HEK293 (cell line): ENCODE results near the gene BACE1.

Experiments
- CTCF ChIA-PET: fragments of 350-600 bp; formaldehyde crosslinking; extraction: SDS; loops from one replicate; lab custom pipeline; 2021; ENCODE audit warnings: antibody characterized with exemption; lab: Yijun Ruan, JAX
- POLR2A ChIA-PET: fragments of 300-600 bp; formaldehyde crosslinking; extraction: SDS; loops from one replicate; lab custom pipeline; 2020; ENCODE audit warnings: antibody characterized with exemption, inconsistent platforms; lab: Yijun Ruan, JAX
- H3K27ac ChIP-seq: fragments of 200-500 bp; sonication (Bioruptor generic); 2 replicates; pipeline ENCODE4 v1.5.1; 2014; ENCODE audit warnings: low read depth, low read length, control low read depth, inconsistent platforms; ENCODE audit errors: extremely low read depth
- H3K36me3 ChIP-seq, 2 experiments: fragments of 200-500 bp in 1 of 2; sonication (Bioruptor generic) in 1 of 2; 1 replicate in 1 of 2; 2 replicates in 1 of 2; pipeline ENCODE4 v1.5.1; 2014 to 2017; ENCODE audit warnings: inconsistent platforms in 2 of 2, low read length in 2 of 2; ENCODE audit not compliant: control insufficient read depth in 2 of 2, insufficient read depth in 1 of 2
- H3K4me1 ChIP-seq: fragments of 200-500 bp; sonication (Bioruptor generic); 2 replicates; pipeline ENCODE4 v1.5.1; 2014; ENCODE audit warnings: mild to moderate bottlenecking, low read length, inconsistent platforms; ENCODE audit not compliant: control insufficient read depth, insufficient read depth
- H3K4me3 ChIP-seq: 2 replicates; pipeline ENCODE4 v1.5.1; 2011; ENCODE audit warnings: low read depth, mild to moderate bottlenecking, control low read depth, low read length, moderate library complexity
- H3K9me3 ChIP-seq: fragments of 200-500 bp; sonication (Bioruptor generic); 2 replicates; pipeline ENCODE4 v1.5.1; 2014; ENCODE audit warnings: low read depth, low read length, inconsistent platforms; ENCODE audit not compliant: control insufficient read depth, insufficient read depth
- GLI4 ChIP-seq: fragments of 450-650 bp; formaldehyde crosslinking; IDR thresholded peaks from 2 replicates; pipeline ENCODE4 v1.5.1; 2016; ENCODE audit warnings: missing biosample characterization, missing genetic modification characterization
- HIC1 ChIP-seq: fragments of 450-650 bp; formaldehyde crosslinking; IDR thresholded peaks from 2 replicates; pipeline ENCODE4 v1.5.1; 2016; ENCODE audit warnings: missing biosample characterization, missing genetic modification characterization
- IKZF3 ChIP-seq: fragments of 450-650 bp; IDR thresholded peaks from 2 replicates; pipeline ENCODE4 v1.5.0; 2018; ENCODE audit warnings: missing biosample characterization, mild to moderate bottlenecking, missing genetic modification characterization, moderate library complexity
- KLF9 ChIP-seq: fragments of 450-650 bp; formaldehyde crosslinking; IDR thresholded peaks from 2 replicates; pipeline ENCODE4 v1.5.1; 2016; ENCODE audit warnings: missing biosample characterization, missing genetic modification characterization, low read depth
- MEIS1 ChIP-seq: sonication (generic); formaldehyde crosslinking; IDR thresholded peaks from 2 replicates; pipeline ENCODE4 v1.8.1; 2022; ENCODE audit warnings: missing genetic modification reagents, mild to moderate bottlenecking, borderline replicate concordance
- OSR2 ChIP-seq: fragments of 450-650 bp; formaldehyde crosslinking; IDR thresholded peaks from 2 replicates; pipeline ENCODE4 v1.5.1; 2016; ENCODE audit warnings: missing biosample characterization, missing genetic modification characterization
- PRDM6 ChIP-seq: fragments of 450-650 bp; formaldehyde crosslinking; IDR thresholded peaks from 2 replicates; pipeline ENCODE4 v1.5.1; 2017; ENCODE audit warnings: missing biosample characterization, missing genetic modification characterization
- RBAK ChIP-seq: fragments of 450-650 bp; formaldehyde crosslinking; IDR thresholded peaks from 2 replicates; pipeline ENCODE4 v1.5.1; 2016; ENCODE audit warnings: missing biosample characterization, missing genetic modification characterization
- SALL2 ChIP-seq: fragments of 450-650 bp; formaldehyde crosslinking; IDR thresholded peaks from 2 replicates; pipeline ENCODE4 v1.5.0; 2017; ENCODE audit warnings: missing biosample characterization, mild to moderate bottlenecking, missing genetic modification characterization, borderline replicate concordance
- TRIM28 ChIP-seq: IDR thresholded peaks from 2 replicates; pipeline ENCODE4 v1.6.1; 2011; ENCODE audit warnings: low read length, control low read depth, borderline replicate concordance
- ZNF138 ChIP-seq: fragments of 450-650 bp; formaldehyde crosslinking; IDR thresholded peaks from 2 replicates; pipeline ENCODE4 v1.5.1; 2016; ENCODE audit warnings: missing biosample characterization, missing genetic modification characterization, borderline replicate concordance
- ZNF140 ChIP-seq: fragments of 450-650 bp; formaldehyde crosslinking; IDR thresholded peaks from 2 replicates; pipeline ENCODE4 v1.5.1; 2016; ENCODE audit warnings: missing biosample characterization, missing genetic modification characterization
- ZNF169 ChIP-seq: fragments of 450-650 bp; formaldehyde crosslinking; IDR thresholded peaks from 2 replicates; pipeline ENCODE4 v1.5.1; 2016; ENCODE audit warnings: missing biosample characterization, missing genetic modification characterization
- ZNF174 ChIP-seq: fragments of 450-650 bp; formaldehyde crosslinking; IDR thresholded peaks from 2 replicates; pipeline ENCODE4 v1.5.0; 2017; ENCODE audit warnings: missing biosample characterization, mild to moderate bottlenecking, missing genetic modification characterization
- ZNF223 ChIP-seq: fragments of 450-650 bp; formaldehyde crosslinking; IDR thresholded peaks from 2 replicates; pipeline ENCODE4 v1.5.1; 2016; ENCODE audit warnings: missing biosample characterization, missing genetic modification characterization
- ZNF335 ChIP-seq: fragments of 450-650 bp; formaldehyde crosslinking; conservative IDR thresholded peaks from 2 replicates; pipeline ENCODE4 v1.5.1; 2016; ENCODE audit warnings: missing biosample characterization, missing genetic modification characterization
- ZNF48 ChIP-seq: fragments of 450-650 bp; formaldehyde crosslinking; IDR thresholded peaks from 2 replicates; pipeline ENCODE4 v1.5.1; 2016; ENCODE audit warnings: missing biosample characterization, missing genetic modification characterization
- ZNF530 ChIP-seq: fragments of 450-650 bp; formaldehyde crosslinking; IDR thresholded peaks from 2 replicates; pipeline ENCODE4 v1.5.1; 2016; ENCODE audit warnings: low read depth, missing biosample characterization, missing genetic modification characterization
- ZNF548 ChIP-seq: fragments of 450-650 bp; formaldehyde crosslinking; IDR thresholded peaks from 2 replicates; pipeline ENCODE4 v1.5.1; 2016; ENCODE audit warnings: missing biosample characterization, missing genetic modification characterization
- ZNF549 ChIP-seq: fragments of 450-650 bp; IDR thresholded peaks from 2 replicates; pipeline ENCODE4 v1.5.1; 2018; ENCODE audit warnings: missing biosample characterization, missing genetic modification characterization, mild to moderate bottlenecking, inconsistent platforms, moderate library complexity
- ZNF561 ChIP-seq: fragments of 450-650 bp; IDR thresholded peaks from 2 replicates; pipeline ENCODE4 v1.5.1; 2018; ENCODE audit warnings: missing biosample characterization, missing genetic modification characterization, borderline replicate concordance
- ZNF571 ChIP-seq: fragments of 450-650 bp; formaldehyde crosslinking; IDR thresholded peaks from 2 replicates; pipeline ENCODE4 v1.5.0; 2017; ENCODE audit warnings: missing biosample characterization, missing genetic modification characterization
- ZNF610 ChIP-seq: fragments of 450-650 bp; formaldehyde crosslinking; IDR thresholded peaks from 2 replicates; pipeline ENCODE4 v1.5.1; 2016; ENCODE audit warnings: missing biosample characterization, missing genetic modification characterization, borderline replicate concordance
- ZNF670 ChIP-seq: fragments of 450-650 bp; formaldehyde crosslinking; IDR thresholded peaks from 2 replicates; pipeline ENCODE4 v1.5.1; 2016; ENCODE audit warnings: missing biosample characterization, missing genetic modification characterization, low read depth
- ZNF785 ChIP-seq: fragments of 450-650 bp; formaldehyde crosslinking; IDR thresholded peaks from 2 replicates; pipeline ENCODE4 v1.5.1; 2016; ENCODE audit warnings: missing biosample characterization, missing genetic modification characterization
- ZNF837 ChIP-seq: fragments of 450-650 bp; formaldehyde crosslinking; IDR thresholded peaks from 2 replicates; pipeline ENCODE4 v1.5.1; 2016; ENCODE audit warnings: missing biosample characterization, missing genetic modification characterization
- ZSCAN16 ChIP-seq: fragments of 450-650 bp; formaldehyde crosslinking; IDR thresholded peaks from 2 replicates; pipeline ENCODE4 v1.5.1; 2016; ENCODE audit warnings: missing biosample characterization, missing genetic modification characterization
- ZSCAN23 ChIP-seq: fragments of 450-650 bp; formaldehyde crosslinking; IDR thresholded peaks from 2 replicates; pipeline ENCODE4 v1.5.1; 2016; ENCODE audit warnings: missing biosample characterization, missing genetic modification characterization
- ZSCAN4 ChIP-seq: fragments of 450-650 bp; formaldehyde crosslinking; IDR thresholded peaks from 2 replicates; pipeline ENCODE4 v1.5.1; 2017; ENCODE audit warnings: missing biosample characterization, missing genetic modification characterization
- ZSCAN5A ChIP-seq: fragments of 450-650 bp; formaldehyde crosslinking; IDR thresholded peaks from 2 replicates; pipeline ENCODE4 v1.5.1; 2016; ENCODE audit warnings: missing biosample characterization, missing genetic modification characterization

The BACE1 gene

GRCh38 chr11:117361432-117361831, 45.4 kb upstream of the BACE1 start:
- peaks cover 0 to 77% of the 10 kb centered on the region in 2 experiments; a peak in 1 of 3 replicates for H3K36me3 ChIP-seq
- no peak overlapping the region for H3K27ac ChIP-seq
- POLR2A ChIA-PET, result interaction anchor here (0.7 kb wide), 1 partner anchor 28 kb away, joined by 4 read pairs; no protein-coding TSS in a partner anchor
- TF ChIP-seq ZNF48 (tag by site-specific recombination) (no peak), MEIS1 (CRISPR knock-in tag) (no peak), PRDM6 (no peak), ZNF530 (tag by site-specific recombination) (no peak), ZSCAN16 (tag by site-specific recombination) (no peak), TRIM28 (no peak), ZNF174 (no peak), ZNF561 (no peak), ZNF837 (tag by site-specific recombination) (no peak), ZNF670 (tag by site-specific recombination) (no peak), ZNF571 (tag by site-specific recombination) (no peak), HIC1 (tag by site-specific recombination) (no peak), ZSCAN4 (no peak), RBAK (tag by site-specific recombination) (no peak), ZNF140 (tag by site-specific recombination) (no peak), IKZF3 (no peak), ZSCAN23 (tag by site-specific recombination) (no peak)
- H3K9me3 ChIP-seq, result no peaks in the 10 kb centered on the region
- no peak overlapping the region for H3K4me3 ChIP-seq
- CTCF ChIA-PET, result no interaction called here
- no peaks in the 10 kb centered on the region for H3K4me1 ChIP-seq

GRCh38 chr11:117356126-117356890, 40.3 kb upstream of the BACE1 start:
- no peak overlapping the region for H3K4me3 ChIP-seq
- ChIA-PET POLR2A (interaction anchor here (0.7 kb wide), 1 partner anchor 14 kb away, joined by 3 read pairs; no protein-coding TSS in a partner anchor), CTCF (interaction anchor here (0.6 kb wide), 1 partner anchor 70 kb away, joined by 3 read pairs; no protein-coding TSS in a partner anchor)
- H3K4me1 ChIP-seq, result no peaks in the 10 kb centered on the region
- H3K9me3 ChIP-seq, result no peaks in the 10 kb centered on the region
- H3K36me3 ChIP-seq, result peaks cover 5 to 73% of the 10 kb centered on the region in 2 experiments
- no peak overlapping the region for H3K27ac ChIP-seq
- TF ChIP-seq ZNF610 (tag by site-specific recombination), result no peak
- no peak for TF ChIP-seq ZNF335 (tag by site-specific recombination)
- TF ChIP-seq ZNF549 (tag by site-specific recombination), result no peak
- no peak for TF ChIP-seq ZNF548 (tag by site-specific recombination)
- TF ChIP-seq ZNF48 (tag by site-specific recombination), result no peak
- TF ChIP-seq ZSCAN23 (tag by site-specific recombination), result no peak
- no peak for TF ChIP-seq SALL2 (tag by site-specific recombination)
- TF ChIP-seq ZNF169, result no peak
- TF ChIP-seq ZNF785 (tag by site-specific recombination), result no peak
- TF ChIP-seq ZSCAN5A, result no peak
- no peak for TF ChIP-seq OSR2 (tag by site-specific recombination)
- TF ChIP-seq KLF9, result no peak
- TF ChIP-seq GLI4 (tag by site-specific recombination), result no peak
- no peak for TF ChIP-seq ZNF223
- TF ChIP-seq ZNF138 (tag by site-specific recombination), result no peak
